Activated gamma-delta T cell treated with anti-CD3 and anti-CD28 coated beads, Interleukin-2, amount 50 U/mL, for 16 hours (primary cell): ENCODE measurements around the gene THEM5.

ENCODE experiments used
- DNase-seq: peaks from one replicate; pipeline ENCODE4 v3.0.0-alpha.2; 2020; ENCODE audit warnings: low read depth

THEM5 gene

GRCh38 chr1:151800830-151801229 is 52.7 kb downstream of the THEM5 start:
- DNase-seq: no peak

GRCh38 chr1:151799179-151800022 is 54.1 kb downstream of the THEM5 start:
- DNase-seq: no peak

GRCh38 chr1:151798571-151798970 is 54.9 kb downstream of the THEM5 start:
- DNase-seq: no peak
